Right lobe of liver (tissue), 4 donors: ENCODE data around the gene DCAF11.

ENCODE experiments used
- CTCF ChIP-seq, 4 donors: fragments of 200-600 bp in 3 of 4; fragments of 450-650 bp in 1 of 4; IDR thresholded peaks; one replicate each; pipeline versions ENCODE4 v1.5.1 to v1.8.0; 2016 to 2022; ENCODE audit warnings: antibody characterized with exemption in 4 of 4, mild to moderate bottlenecking in 2 of 4
- POLR2A ChIP-seq: fragments of 450-650 bp; IDR thresholded peaks from one replicate; pipeline ENCODE4 v1.6.1; 2017; ENCODE audit warnings: antibody characterized with exemption, mild to moderate bottlenecking
- donor health status: DM: no; HTN: no; CAD: no.
- donor health status: DM: no; HTN: no; CAD: no.
- donor health status: DM: no; HTN: yes; CAD: no.

GRCh38 chr14:24086193-24086955 is 28.2 kb upstream of the DCAF11 start:
- TF ChIP-seq CTCF (IDR thresholded peaks at IDR 0.05) (no peak), POLR2A (no peak)
